Amniotic epithelial cell (primary cell): ENCODE results near the gene CCDC148.
"Not testable (repeated sequence)": the region's sequence is repeated elsewhere in the genome, so short reads cannot be mapped to it uniquely, and the experiment has no call there.

Source experiments
- DNase-seq: peaks from one replicate; pipeline ENCODE4 v3.0.0-alpha.2; 2010; ENCODE audit warnings: low read depth

CCDC148 gene

DNA sequence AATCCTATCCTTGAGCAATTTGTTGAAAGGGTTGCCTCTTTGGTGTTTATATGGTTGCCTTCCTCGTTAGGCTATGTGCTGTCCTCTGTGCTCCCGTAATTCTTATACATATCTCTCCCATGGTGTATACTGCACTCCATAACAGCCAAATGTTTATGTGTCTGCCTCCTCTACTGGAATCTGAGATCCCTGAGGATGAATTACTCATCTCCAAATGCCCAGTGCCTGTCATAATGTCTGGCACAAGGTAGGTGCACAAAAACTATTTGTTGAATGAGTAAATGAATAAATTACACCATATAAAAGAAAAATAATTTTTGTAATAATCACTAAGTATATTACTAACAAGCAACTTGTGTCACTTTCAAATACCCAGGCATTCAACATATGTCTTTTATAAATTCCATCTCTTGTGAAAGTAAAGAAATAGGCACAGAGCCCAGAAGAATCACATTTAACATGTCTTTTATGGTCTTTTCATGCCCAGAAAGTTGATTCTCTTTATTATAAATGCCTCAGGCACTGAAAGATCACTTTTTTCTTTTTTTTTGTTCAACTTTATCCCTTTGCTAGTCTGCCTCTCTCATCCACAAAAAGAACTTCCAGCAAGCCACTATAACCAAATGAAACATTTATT is 164.9 kb downstream of the CCDC148 start:
- no peak for DNase-seq

DNA sequence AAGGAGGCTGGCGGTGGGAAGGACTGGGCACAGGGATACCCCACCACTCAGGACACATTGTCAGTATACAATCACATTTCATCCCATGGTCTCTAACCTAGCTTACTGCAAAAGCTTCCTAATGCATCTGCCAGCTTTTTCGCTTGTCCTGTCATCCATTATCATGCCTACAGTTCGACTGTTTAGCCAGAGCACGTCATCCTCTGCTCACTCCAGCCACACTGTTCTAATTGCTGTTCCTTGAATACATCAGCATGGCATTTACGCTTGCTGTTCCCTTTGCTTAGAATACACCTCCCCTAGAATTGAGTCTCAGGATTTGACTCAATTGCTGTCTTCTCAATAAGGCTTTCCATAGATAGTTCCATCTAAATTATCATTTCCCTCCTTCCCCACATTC is 166.3 kb downstream of the CCDC148 start:
- DNase-seq: no peak

DNA sequence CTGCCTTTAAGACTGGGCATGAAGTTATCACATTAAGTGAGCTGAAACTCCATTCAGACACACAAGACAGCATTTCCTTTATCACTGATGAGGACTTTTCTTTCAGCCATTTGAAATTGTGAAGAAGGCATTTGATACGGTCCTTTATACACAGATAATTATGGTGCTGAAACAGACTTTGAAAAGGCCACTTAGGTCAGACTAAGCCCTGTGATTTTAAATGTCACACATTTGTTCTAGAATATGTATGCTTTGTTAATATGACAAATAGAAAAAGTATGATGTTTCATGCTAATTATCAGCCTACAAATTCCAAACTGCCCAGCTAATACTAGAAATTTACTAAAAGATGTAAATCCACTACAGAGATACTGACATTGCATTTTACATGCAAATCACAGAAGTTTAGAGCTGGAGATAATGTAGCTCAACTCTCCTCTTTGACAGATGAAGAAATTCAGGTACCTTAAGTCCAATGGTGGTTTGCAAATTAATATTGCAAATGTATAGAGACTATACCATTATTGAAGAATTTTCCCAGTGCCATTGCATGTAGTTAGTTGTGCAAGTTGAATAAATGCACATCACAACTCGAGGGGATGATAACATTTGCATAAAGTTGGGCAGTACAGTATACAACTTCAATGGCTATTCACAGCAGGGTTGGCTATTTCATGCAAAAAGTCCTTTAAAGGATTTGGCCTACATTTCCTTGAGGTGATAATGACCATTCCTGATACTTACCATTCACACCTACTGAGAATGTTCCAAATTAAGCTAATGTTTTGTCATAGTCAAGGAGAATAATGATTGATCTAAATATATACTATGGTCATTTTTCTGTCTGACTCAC is 179.7 kb downstream of the CCDC148 start:
- DNase-seq: no peak

DNA sequence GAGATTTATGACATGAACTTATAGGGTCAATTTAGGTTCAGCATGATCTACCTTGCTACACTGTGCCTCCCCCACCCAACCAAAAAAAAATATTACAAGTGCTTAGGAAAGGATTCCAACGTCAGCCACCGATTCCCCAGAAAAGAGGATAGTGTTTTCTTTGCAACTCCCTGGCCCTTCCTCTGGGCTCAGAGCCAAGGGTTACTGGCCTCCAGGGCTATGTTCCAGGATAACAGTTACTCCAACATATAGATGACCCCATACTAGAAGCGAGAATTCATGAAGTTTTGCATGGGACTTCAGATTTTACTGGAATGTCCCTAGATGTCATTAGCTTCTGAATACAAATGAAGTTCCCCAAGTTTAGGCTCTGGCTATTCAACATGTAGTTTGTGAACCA is 182.8 kb downstream of the CCDC148 start:
- no peak for DNase-seq

DNA sequence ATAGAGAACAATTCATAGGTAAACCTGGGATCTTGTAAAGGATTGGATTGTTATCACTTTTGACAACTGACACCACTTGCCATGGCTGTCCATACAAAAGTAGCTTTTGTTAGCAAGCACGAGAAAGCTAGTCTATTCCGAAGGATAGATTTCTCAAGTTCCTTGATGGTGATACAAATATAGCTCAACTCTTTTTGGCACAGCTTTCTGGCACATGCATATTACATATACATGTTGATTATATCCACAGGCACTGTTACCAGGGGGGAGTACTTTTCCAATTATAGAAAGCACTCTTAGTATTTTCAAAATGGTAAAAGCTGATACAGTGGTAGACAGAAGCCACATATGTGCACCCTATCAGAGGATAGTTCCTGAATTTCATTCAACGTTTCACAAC is 186.0 kb downstream of the CCDC148 start:
- DNase-seq: no peak

GRCh38 chr2:158269143-158269542 is 187.4 kb downstream of the CCDC148 start:
- DNase-seq: no peak

- DNase-seq: no peak
Observed at GRCh38 chr2:158266111-158266510, 190.4 kb downstream of the CCDC148 start.

DNA sequence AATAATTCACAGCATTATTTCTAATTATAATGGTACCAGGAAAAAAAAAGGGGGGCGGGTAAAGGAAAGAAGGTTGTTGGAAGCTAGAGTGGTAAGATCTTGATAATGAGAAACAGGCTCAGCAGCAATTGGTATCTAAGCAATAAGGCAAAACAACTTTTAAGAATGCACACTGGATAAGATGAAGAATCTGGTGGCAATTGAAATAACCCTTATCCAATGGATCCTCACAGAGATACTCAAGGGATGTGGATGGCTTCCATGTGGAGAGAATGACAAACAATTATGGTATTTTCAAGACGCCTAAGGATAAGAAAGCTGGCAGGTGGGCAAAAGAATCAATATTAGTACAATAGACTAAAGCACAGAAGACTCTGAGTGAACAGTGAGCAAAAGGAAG is 201.3 kb downstream of the CCDC148 start:
- no peak for DNase-seq

DNA sequence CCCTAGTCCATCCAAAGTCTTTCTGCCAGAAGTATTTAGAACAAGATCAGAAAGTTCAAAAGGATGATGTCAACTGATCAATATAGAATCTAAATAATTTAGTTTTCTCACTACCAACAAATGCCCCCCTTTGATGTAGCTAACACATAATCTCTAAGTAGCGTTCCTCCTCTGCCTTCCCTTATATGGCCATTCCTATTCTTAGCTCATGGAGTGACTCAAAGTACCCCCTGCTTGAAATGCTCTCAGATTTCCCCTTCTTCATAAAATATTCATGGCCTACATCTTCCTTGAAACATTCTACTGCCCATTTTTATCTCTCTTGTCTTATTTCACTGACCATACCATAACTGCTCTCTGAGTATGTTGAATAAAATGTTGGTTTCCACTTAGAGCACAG is 203.4 kb downstream of the CCDC148 start:
- DNase-seq: no peak

GRCh38 chr2:158251356-158251755 is 205.2 kb downstream of the CCDC148 start:
- DNase-seq: no peak

DNA sequence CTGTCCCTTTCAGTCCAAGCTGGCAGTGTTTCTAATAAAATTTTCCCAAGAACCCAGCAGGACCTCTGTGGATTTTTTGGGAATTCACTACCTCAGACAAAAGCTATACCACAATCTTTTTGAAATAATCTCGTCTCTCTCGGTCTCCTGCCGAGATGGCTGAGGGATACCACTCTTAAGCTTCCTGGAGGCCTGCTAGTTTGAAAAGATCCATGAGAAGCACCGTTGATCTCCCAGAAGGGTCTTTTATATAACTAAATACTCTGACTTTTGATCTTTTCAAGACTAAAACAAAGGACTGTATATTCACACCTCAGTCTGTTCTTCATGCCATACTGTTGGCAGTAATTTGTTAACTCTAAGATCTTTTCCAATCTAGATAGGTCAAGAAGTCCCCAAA is 213.2 kb downstream of the CCDC148 start:
- DNase-seq: no peak

DNA sequence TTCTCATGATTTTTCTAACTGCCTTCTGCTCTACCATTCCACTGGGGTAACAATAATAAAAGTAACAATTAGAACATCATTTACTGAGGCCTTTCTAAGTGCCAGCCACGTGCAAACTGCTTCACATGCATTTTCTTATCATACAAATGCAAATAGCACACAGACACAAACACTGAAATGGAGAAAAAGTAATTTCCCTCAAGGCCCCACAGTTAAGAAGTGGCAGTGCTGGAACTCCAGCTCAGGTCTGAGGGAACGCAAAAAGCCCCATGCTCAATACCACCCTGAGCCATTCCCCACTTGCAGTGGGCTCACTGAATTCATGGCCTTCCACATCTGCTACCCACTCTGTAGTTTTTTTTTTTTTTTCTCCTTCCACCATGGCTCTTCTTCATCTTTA is 214.3 kb downstream of the CCDC148 start:
- no peak for DNase-seq

DNA sequence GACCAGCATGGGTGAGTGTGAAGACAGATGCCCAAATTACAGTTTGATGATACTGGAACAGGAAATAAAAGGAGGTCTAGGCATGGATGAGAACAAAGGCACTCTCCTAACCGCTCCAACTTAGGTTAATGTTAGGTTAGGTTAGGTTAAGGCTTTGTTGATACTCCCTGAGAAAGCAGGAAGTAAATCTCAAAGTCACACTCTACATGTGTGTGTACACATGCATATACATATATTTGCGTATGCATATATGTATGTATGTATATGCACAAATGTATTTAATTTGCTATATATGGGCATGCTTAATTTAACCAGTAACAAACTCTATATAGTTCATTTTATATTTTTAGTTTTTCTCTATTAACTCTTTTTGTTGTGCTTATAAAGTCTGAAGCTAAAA is 215.6 kb downstream of the CCDC148 start:
- no peak for DNase-seq

DNA sequence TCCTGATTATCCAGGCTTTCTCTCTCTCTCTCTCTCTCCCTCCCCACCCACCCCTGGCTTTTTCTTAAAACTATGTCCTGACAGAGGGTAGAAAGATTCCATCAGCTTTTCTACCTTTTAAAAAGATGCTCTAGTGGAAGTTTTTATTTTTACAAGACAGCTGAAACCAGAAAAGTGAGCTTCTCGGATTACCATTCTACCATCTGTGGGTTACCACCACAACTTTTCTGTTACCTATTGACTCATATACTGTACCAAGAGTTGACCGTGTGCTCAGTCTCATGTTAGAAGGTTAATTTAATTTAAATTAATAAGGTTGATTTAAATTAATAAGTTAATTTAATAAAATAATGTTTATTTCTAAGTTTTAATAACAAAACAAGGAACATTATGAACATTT is 217.3 kb downstream of the CCDC148 start:
- DNase-seq: no peak

DNA sequence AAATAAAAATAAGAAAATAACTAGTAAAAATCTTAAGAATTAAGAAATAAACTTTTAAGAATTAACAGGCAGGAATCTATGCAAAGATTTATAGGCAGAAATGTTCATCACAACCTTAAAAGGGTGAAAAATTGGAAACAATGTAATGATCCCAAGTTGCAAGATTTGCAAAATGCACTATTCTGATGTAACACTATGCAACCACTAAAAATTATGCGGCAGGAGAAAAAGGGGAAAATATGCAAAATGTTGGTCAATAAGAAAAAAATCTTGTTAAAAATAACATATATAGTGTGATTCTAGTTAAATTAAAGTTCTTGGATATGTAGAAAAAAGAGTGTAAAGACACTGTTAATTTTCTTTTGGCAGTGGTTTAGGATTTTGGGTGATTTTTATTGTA is 222.1 kb downstream of the CCDC148 start:
- DNase-seq: no peak

GRCh38 chr2:158232476-158232875 is 224.1 kb downstream of the CCDC148 start:
- peak; percentile 21 for DNase-seq

GRCh38 chr2:158228943-158229508 is 227.5 kb downstream of the CCDC148 start:
- DNase-seq: no peak

GRCh38 chr2:158223066-158223465 is 233.5 kb downstream of the CCDC148 start:
- DNase-seq: not testable (repeated sequence)

DNA sequence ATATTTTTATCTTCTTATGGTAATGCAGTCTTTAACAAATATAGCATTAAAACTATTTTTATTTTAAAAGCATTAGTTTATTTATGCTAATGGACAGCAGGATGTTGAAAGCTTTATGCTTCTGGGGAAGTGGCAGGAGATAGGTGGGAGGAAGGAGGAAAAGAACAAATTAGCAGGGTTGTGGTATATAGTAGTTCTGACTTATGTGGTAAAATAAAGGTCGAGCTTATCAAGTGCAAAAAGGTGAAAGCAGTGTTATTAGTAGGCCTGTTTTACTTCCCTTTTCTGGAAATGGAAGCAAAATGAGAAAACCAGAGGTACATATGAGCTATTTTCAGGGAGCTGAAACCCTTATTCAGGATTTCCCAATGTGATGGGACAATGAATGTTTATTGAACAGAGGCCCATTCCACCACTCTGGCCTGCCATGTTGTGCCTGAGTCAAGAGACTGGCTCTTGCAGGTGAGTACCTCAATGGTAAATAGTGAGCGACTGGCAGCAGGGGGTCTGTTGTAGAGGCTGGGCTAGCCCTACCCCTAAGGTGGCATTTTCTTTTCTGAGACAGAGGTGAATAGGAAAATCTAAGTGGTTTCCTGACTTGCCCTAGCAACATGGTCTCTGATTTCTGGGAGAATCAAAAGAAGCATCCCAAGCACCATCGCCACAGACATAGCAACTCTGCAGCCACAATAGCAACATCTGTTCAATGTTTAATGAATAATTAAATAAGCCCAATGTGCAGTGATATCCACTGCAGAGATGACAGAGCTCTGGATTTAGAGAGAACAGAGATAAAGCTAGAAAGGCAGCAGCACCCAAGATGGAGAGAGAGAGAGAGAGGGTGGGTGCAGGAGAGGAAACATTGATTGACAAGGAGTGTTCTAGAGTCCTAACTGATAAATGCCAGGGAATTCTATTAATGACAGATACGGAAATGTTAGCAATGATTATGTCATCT is 235.2 kb downstream of the CCDC148 start:
- DNase-seq: no peak

DNA sequence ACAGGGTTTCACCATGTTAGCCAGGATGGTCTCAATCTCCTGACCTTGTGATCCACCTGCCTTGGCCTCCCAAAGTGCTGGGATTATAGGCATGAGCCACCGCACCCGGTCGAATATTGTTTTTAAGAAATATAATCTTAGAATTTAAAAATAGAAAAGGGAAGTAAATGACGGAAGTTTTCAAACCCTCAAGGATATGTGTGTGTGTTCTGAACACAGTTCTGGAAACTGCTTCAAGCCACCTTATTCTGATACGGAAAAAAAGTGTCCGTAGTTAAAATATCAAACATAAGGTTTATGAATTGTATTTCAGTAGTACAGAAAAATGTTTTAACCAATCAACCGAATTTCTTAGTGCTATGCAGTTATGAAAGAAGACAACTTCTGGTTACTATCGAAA is 239.0 kb downstream of the CCDC148 start:
- DNase-seq: no peak

DNA sequence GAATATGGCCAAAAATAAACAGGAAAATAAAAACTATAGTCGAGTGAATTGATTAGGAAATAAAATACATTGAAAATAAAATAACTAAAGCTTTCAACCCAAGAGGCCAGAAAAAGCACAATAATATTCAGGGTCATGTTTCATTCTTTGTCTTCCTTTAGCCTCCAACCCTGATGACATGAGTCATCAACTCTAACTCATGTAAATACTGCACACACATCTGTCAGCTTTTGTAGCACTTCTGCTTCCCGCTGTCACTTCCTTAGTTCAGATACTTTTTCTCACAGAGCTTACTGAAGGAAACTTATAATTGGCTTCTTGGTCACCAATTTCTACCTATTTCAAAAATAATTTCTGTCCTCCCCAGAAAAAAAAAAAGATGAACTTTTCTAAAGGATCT is 242.1 kb downstream of the CCDC148 start:
- DNase-seq: no peak

DNA sequence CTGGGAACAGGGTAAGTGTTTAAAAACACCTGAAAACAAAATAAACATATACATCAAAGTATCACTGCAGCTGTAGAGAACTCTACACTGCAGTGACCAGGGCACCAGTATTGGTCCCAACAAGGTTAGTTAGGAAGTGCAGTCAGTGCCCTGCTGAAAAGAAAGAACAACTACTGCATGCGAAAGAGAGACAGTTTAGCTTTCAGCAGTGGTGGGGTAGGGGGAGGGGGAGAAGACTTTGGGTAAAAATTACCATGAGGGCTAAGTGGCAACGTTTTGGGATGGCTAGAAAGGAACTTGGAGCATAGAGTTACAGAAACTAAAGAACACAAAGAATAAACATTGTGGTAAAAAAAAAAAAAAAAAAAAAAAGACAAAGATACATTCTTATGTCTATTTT is 242.8 kb downstream of the CCDC148 start:
- no peak for DNase-seq
